HepG2 (cell line): Measurements from ENCODE around the gene TUT1. TPM values are rescaled to one million over a fixed set of nuclear protein-coding genes. Genes with fewer than 3 reads are reported as not detected.

Experiments used
- ASH2L ChIP-seq: fragments of 300-600, 200-600 bp; sonication (generic); IDR thresholded peaks from 2 replicates; pipeline ENCODE4 v1.7.0; 2017; ENCODE audit warnings: low read depth, mild to moderate bottlenecking, moderate library complexity, mixed read lengths, low read length; ENCODE audit not compliant: insufficient read length
- BRD4 ChIP-seq: sonication (generic); formaldehyde crosslinking; IDR thresholded peaks from 2 replicates; pipeline ENCODE4 v1.4.0; 2020; ENCODE audit warnings: missing genetic modification reagents
- CBX2 ChIP-seq, 2 experiments: fragments of 200-600 bp in 1 of 2; sonication (generic); formaldehyde crosslinking in 1 of 2; IDR thresholded peaks; 2 replicates each; pipeline versions ENCODE4 v1.7.0 to v1.8.1; 2018 to 2022; ENCODE audit warnings: low read depth in 2 of 2, low read length in 1 of 2, mild to moderate bottlenecking in 1 of 2, missing genetic modification reagents in 1 of 2
- CC2D1A ChIP-seq: sonication (generic); formaldehyde crosslinking; IDR thresholded peaks from 2 replicates; pipeline ENCODE4 v1.8.1; 2023; ENCODE audit warnings: mild to moderate bottlenecking, missing genetic modification reagents
- FOXA1 ChIP-seq, 2 experiments: fragments of 450-650 bp in 1 of 2; sonication (generic) in 1 of 2; formaldehyde crosslinking in 1 of 2; IDR thresholded peaks; 2 replicates each; pipeline versions ENCODE4 v1.4.0 to v1.6.1; 2016 to 2020; ENCODE audit warnings: missing genetic modification reagents in 1 of 2
- HES4 ChIP-seq: sonication (generic); formaldehyde crosslinking; IDR thresholded peaks from 2 replicates; pipeline ENCODE4 v1.9.0; 2021; ENCODE audit warnings: mild to moderate bottlenecking, missing genetic modification reagents, borderline replicate concordance
- HIVEP1 ChIP-seq: sonication (generic); formaldehyde crosslinking; IDR thresholded peaks from 2 replicates; pipeline ENCODE4 v1.4.0; 2020; ENCODE audit warnings: mild to moderate bottlenecking, missing genetic modification reagents
- HNF1B ChIP-seq: sonication (generic); formaldehyde crosslinking; IDR thresholded peaks from 2 replicates; pipeline ENCODE4 v1.5.1; 2020; ENCODE audit warnings: mild to moderate bottlenecking, moderate library complexity, missing genetic modification reagents
- NAIF1 ChIP-seq: sonication (generic); formaldehyde crosslinking; IDR thresholded peaks from 2 replicates; pipeline ENCODE4 v1.5.0; 2020; ENCODE audit warnings: mild to moderate bottlenecking, missing genetic modification reagents, borderline replicate concordance
- SIX4 ChIP-seq: sonication (generic); formaldehyde crosslinking; IDR thresholded peaks from 2 replicates; pipeline ENCODE4 v1.4.0; 2020; ENCODE audit warnings: missing genetic modification reagents
- SRSF1 ChIP-seq: fragments of 200-400 bp; formaldehyde crosslinking; optimal IDR thresholded peaks from 2 replicates; pipeline ENCODE3; 2017; ENCODE audit warnings: mild to moderate bottlenecking, low read depth, low read length, moderate library complexity
- TCF12 ChIP-seq, 2 experiments: fragments of 450-650 bp in 1 of 2; sonication (generic) in 1 of 2; formaldehyde crosslinking in 1 of 2; IDR thresholded peaks; 2 replicates each; pipeline versions ENCODE4 v1.6.1 to v1.8.0; 2017 to 2022; ENCODE audit warnings: antibody characterized with exemption in 1 of 2, mild to moderate bottlenecking in 1 of 2, missing genetic modification reagents in 1 of 2, moderate library complexity in 1 of 2
- TRIM24 ChIP-seq: sonication (generic); formaldehyde crosslinking; IDR thresholded peaks from 2 replicates; pipeline ENCODE4 v1.8.0; 2022; ENCODE audit warnings: mild to moderate bottlenecking, missing genetic modification reagents
- ZNF503 ChIP-seq: sonication (generic); formaldehyde crosslinking; IDR thresholded peaks from 2 replicates; pipeline ENCODE4 v1.4.0; 2020; ENCODE audit warnings: missing genetic modification reagents
- ZNF646 ChIP-seq: sonication (generic); formaldehyde crosslinking; IDR thresholded peaks from 2 replicates; pipeline ENCODE4 v1.9.0; 2021; ENCODE audit warnings: mild to moderate bottlenecking, missing genetic modification reagents
- ZNF703 ChIP-seq: sonication (generic); formaldehyde crosslinking; IDR thresholded peaks from 2 replicates; pipeline ENCODE4 v1.5.1; 2020; ENCODE audit warnings: missing genetic modification reagents, mild to moderate bottlenecking, moderate library complexity, borderline replicate concordance
- ZNF790 ChIP-seq: sonication (generic); formaldehyde crosslinking; IDR thresholded peaks from 2 replicates; pipeline ENCODE4 v1.8.0; 2022; ENCODE audit warnings: missing genetic modification reagents, mild to moderate bottlenecking, borderline replicate concordance
- ZNF891 ChIP-seq: sonication (generic); formaldehyde crosslinking; IDR thresholded peaks from 2 replicates; pipeline ENCODE4 v1.5.0; 2020; ENCODE audit warnings: mild to moderate bottlenecking, missing genetic modification reagents
- polyA plus RNA-seq, 8 experiments: library from polyadenylated mRNA; depleted of rRNA in 3 of 8; stranded (reverse) in 7 of 8; unstranded in 1 of 8; fragments of >200 nt; fragmentation: Illumina TruSeq in 4 of 8; extraction: Trizol in 4 of 8; gene quantifications; 2 replicates each; pipeline versions ENCODE4 v1.2.1 to v1.2.3, GENCODE V29; 2011 to 2016; ENCODE audit warnings: low read depth in 4 of 8, missing spikeins in 1 of 8, mixed read lengths in 1 of 8; ENCODE audit not compliant: insufficient read depth in 1 of 8
- total RNA-seq, 5 experiments: library from RNA; depleted of rRNA; stranded (reverse); fragments of >200 nt; fragmentation: Illumina TruSeq; extraction: Trizol; gene quantifications; 2 replicates each; pipeline ENCODE4 v1.2.3, GENCODE V29; 2016; ENCODE audit warnings: low read depth in 1 of 5

The TUT1 gene
- total and polyA plus RNA-seq, 2 of the 13 experiments (the other 11 are each of a cell fraction or from before 2014, with no cell fraction given): 9.7 to 14.3 TPM

- TF ChIP-seq HIVEP1 (CRISPR knock-in tag) (0 out of 2 replicates have a peak, but pooled peaks have one; percentile 13), SRSF1 (no peak), ZNF790 (CRISPR knock-in tag) (no peak), ASH2L (peak; percentile 31), TCF12 (IDR thresholded peaks at IDR 0.05) (no peak), TCF12 (CRISPR knock-in tag; IDR thresholded peaks at IDR 0.05) (no peak), ZNF703 (no peak), ZNF503 (CRISPR knock-in tag) (no peak), TRIM24 (CRISPR knock-in tag) (no peak), HES4 (no peak), ZNF891 (CRISPR knock-in tag) (no peak), NAIF1 (CRISPR knock-in tag) (no peak), CC2D1A (no peak), HNF1B (0 out of 2 replicates have a peak, but pooled peaks have one; percentile 36), FOXA1 (IDR thresholded peaks at IDR 0.05) (no peak), FOXA1 (CRISPR knock-in tag; IDR thresholded peaks at IDR 0.05) (no peak), CBX2 (IDR thresholded peaks at IDR 0.05; ENCODE audit: low read depth, low read length) (no peak), CBX2 (CRISPR knock-in tag; IDR thresholded peaks at IDR 0.05; ENCODE audit: low read depth) (no peak), BRD4 (CRISPR knock-in tag) (no peak), ZNF646 (CRISPR knock-in tag) (no peak), SIX4 (CRISPR knock-in tag) (no peak)
These were observed 48.4 kb downstream of the TUT1 start (continued) for GRCh38 chr11:62542750-62543567.
